ENCODE measurements around the gene GJB2.

GJB2 gene

GRCh38 chr13:20142927-20143480, 49.7 kb downstream of the GJB2 start:
- in situ Hi-C loops (cut with MboI; ENCODE audit: low sequenced_read_pairs), result no loop called here

DNA sequence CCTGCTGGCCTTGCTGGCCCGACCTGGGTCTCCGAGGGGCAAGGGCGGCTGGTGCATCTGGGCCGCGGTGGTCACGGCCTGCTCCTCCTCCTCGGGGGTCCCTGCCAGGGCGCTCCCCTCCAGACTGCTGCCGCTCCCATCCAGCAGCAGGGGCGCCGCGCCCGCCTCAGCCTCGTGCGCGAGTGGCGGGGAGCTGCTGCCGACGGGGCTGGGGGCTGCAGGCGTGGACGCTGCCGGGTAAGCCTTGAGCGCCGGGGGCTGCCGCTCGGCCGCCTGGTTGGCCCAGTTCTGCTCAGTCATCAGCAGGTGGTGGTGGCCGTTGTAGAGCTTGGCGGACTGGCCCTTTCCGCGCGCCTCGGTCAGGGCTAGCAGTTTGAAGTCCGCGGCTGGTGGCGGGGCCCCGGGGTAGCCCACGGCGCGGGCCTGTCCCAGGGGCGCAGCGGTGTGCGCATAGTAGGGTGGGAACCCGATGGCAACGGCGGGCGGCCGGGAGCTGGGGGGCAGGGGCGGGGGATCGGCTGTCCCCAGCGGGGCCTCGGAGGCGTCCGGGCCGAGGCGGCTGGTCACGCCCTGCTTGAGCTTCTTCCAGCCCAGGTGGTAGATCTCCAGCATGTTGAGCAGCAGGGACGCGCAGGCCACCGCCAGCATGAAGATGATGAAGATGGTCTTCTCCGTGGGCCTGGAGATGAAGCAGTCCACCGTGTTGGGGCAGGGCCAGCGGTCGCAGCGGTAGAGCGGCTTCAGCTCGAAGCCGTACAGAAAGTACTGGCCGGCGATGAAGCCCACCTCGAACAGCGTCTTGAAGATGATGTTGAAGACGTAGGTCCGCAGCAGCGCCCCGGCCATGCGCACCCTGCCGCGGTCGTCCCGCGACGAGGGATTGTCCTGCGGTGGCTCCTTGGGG, 50.5 kb downstream of the GJB2 start:
- in situ Hi-C loops (cut with MboI; ENCODE audit: low sequenced_read_pairs), result no loop called here

GRCh38 chr13:20141238-20142022, 51.3 kb downstream of the GJB2 start:
- in situ Hi-C loops (cut with MboI; ENCODE audit: low sequenced_read_pairs), result no loop called here

DNA sequence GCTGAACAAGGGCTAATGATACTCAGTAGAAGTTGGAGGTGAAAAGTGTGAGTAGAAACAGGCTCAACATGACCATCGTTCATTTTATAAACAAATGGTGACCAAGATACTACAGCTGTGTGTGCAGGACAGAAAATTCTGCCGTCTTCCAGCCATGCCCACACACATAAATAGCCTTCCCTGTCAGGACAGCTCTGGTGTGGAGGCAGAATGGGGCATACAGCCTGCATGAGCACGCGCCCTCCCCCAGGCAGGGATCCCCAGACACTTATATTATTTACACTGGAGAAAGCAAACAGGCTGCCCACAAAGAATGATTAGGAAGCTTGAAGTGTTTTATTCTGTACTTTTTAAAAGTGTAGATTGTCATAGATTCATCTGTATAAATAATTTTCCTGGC, 52.3 kb downstream of the GJB2 start:
- in situ Hi-C loops (cut with MboI; ENCODE audit: low sequenced_read_pairs), result no loop called here

- in situ Hi-C loops (cut with MboI; ENCODE audit: low sequenced_read_pairs), result no loop called here
Observed at GRCh38 chr13:20137875-20138274, 54.9 kb downstream of the GJB2 start.
